Keratinocyte (primary cell): ENCODE data around the gene ZBTB18. TPM values are rescaled to one million over a fixed set of nuclear protein-coding genes. Genes with fewer than 3 reads are reported as not detected.

Source experiments
- DNase-seq: peaks from one replicate; pipeline ENCODE4 v3.0.0-alpha.2; 2011; ENCODE audit warnings: low read depth, missing footprints, low spot score
- FAIRE-seq: peaks from 2 replicates; lab custom pipeline; 2011; peaks lifted over from hg19 to GRCh38; lab: Jason Lieb, UNC
- H2AFZ ChIP-seq: 2 replicates; pipeline ENCODE4 v1.6.0; 2012; ENCODE audit warnings: low read length, control low read depth, inconsistent platforms; ENCODE audit not compliant: control insufficient read depth
- H3K27ac ChIP-seq: 2 replicates; pipeline ENCODE4 v1.5.1; 2011; ENCODE audit warnings: low read length; ENCODE audit not compliant: control insufficient read depth, insufficient read depth
- H3K27me3 ChIP-seq: 3 replicates; pipeline ENCODE4 v1.6.0; 2011; ENCODE audit warnings: low read length; ENCODE audit not compliant: control insufficient read depth, insufficient read depth; ENCODE audit errors: extremely low read depth
- H3K36me3 ChIP-seq, 2 experiments: 2 replicates in 1 of 2; 3 replicates in 1 of 2; pipeline ENCODE4 v1.5.1; 2011; ENCODE audit warnings: low read length in 2 of 2, mild to moderate bottlenecking in 1 of 2; ENCODE audit not compliant: control insufficient read depth in 2 of 2, insufficient read depth in 2 of 2; ENCODE audit errors: extremely low read depth in 1 of 2
- H3K4me1 ChIP-seq: 3 replicates; pipeline ENCODE4 v1.5.1; 2011; ENCODE audit warnings: low read length; ENCODE audit not compliant: control insufficient read depth, insufficient read depth; ENCODE audit errors: extremely low read depth
- H3K4me2 ChIP-seq: 3 replicates; pipeline ENCODE4 v1.6.0; 2011; ENCODE audit warnings: low read depth, low read length; ENCODE audit not compliant: control insufficient read depth, insufficient read depth; ENCODE audit errors: extremely low read depth
- H3K4me3 ChIP-seq, 3 experiments: fragments of 200-600 bp in 1 of 3; sonication (generic) in 1 of 3; 2 replicates in 2 of 3; 3 replicates in 1 of 3; pipeline ENCODE4 v1.5.1; 2011 to 2016; ENCODE audit warnings: low read length in 3 of 3, mild to moderate bottlenecking in 3 of 3, control low read depth in 2 of 3, inconsistent platforms in 1 of 3, low read depth in 1 of 3, mixed read lengths in 1 of 3, mixed run types in 1 of 3, moderate library complexity in 1 of 3; ENCODE audit not compliant: control insufficient read depth in 2 of 3, insufficient read depth in 2 of 3; ENCODE audit errors: extremely low read depth in 1 of 3
- H3K79me2 ChIP-seq: 2 replicates; pipeline ENCODE4 v1.6.0; 2012; ENCODE audit warnings: low read length; ENCODE audit not compliant: control insufficient read depth, insufficient read depth
- H3K9ac ChIP-seq: 3 replicates; pipeline ENCODE4 v1.6.0; 2011; ENCODE audit warnings: low read length; ENCODE audit not compliant: control insufficient read depth, insufficient read depth; ENCODE audit errors: extremely low read depth
- H3K9me1 ChIP-seq: 3 replicates; pipeline ENCODE4 v1.6.0; 2011; ENCODE audit warnings: low read length; ENCODE audit not compliant: control insufficient read depth, insufficient read depth; ENCODE audit errors: extremely low read depth
- H3K9me3 ChIP-seq: 2 replicates; pipeline ENCODE4 v1.5.1; 2012; ENCODE audit warnings: low read depth, low read length; ENCODE audit not compliant: control insufficient read depth
- H4K20me1 ChIP-seq: 3 replicates; pipeline ENCODE4 v1.6.0; 2011; ENCODE audit warnings: low read length; ENCODE audit not compliant: control insufficient read depth, insufficient read depth; ENCODE audit errors: extremely low read depth
- CTCF ChIP-seq, 3 experiments: IDR thresholded peaks in 1 of 3; conservative IDR thresholded peaks in 1 of 3; optimal IDR thresholded peaks in 1 of 3; 2 replicates in 2 of 3; 3 replicates in 1 of 3; pipeline versions ENCODE3 to v1.5.1; 2011; ENCODE audit warnings: low read length in 3 of 3, mild to moderate bottlenecking in 3 of 3, moderate library complexity in 2 of 3, control low read depth in 1 of 3, inconsistent platforms in 1 of 3; ENCODE audit not compliant: insufficient read depth in 2 of 3; ENCODE audit errors: extremely low read depth in 1 of 3
- EZH2 ChIP-seq: IDR thresholded peaks from one replicate; pipeline ENCODE4 v1.6.1; 2012; ENCODE audit warnings: inconsistent platforms, mild to moderate bottlenecking, low read length, moderate library complexity
- dilution Hi-C: fragments of 300-500 bp; cut with MboI; formaldehyde crosslinking; loops from one replicate; pipeline ENCODE4 v1.7.0; 2020; ENCODE audit warnings: low sequenced_read_pairs; ENCODE audit not compliant: extremely low pct_ligation_motif_present
- polyA plus RNA-seq, 5 experiments: library from polyadenylated mRNA; depleted of rRNA in 3 of 5; stranded (reverse) in 3 of 5; stranded (forward) in 1 of 5; unstranded in 1 of 5; fragments of >200 nt; gene quantifications; 1 replicate in 1 of 5; 2 replicates in 3 of 5; 3 replicates in 1 of 5; pipeline versions ENCODE4 v1.2.1 to v1.2.3, GENCODE V29; 2011 to 2012; ENCODE audit warnings: missing spikeins in 2 of 5, low read depth in 1 of 5, low replicate concordance in 1 of 5

ZBTB18 gene
- polyA plus RNA-seq, 1 donor (not counting 4 experiments of a cell fraction or from before 2014, with no cell fraction given), result 5.8 TPM

GRCh38 chr1:244067893-244068292 is 16.8 kb downstream of the ZBTB18 start:
- H3K27me3 ChIP-seq, result no peaks in the 10 kb centered on the region
- H3K9ac ChIP-seq, result no peak overlapping the region
- peaks cover 5% of the 10 kb centered on the region for H3K4me1 ChIP-seq
- FAIRE-seq (no peak), DNase-seq (no peak)
- H4K20me1 ChIP-seq, result no peaks in the 10 kb centered on the region
- H3K27ac ChIP-seq, result no peak overlapping the region
- no peaks in the 10 kb centered on the region for H3K36me3 ChIP-seq
- dilution Hi-C loops, result no loop called here
- H3K9me3 ChIP-seq, result no peaks in the 10 kb centered on the region
- H3K4me2 ChIP-seq, result no peak overlapping the region
- no peaks in the 10 kb centered on the region for H3K9me1 ChIP-seq
- TF ChIP-seq EZH2 (no peak), CTCF (optimal IDR thresholded peaks at IDR 0.05 in 1 of 3, IDR thresholded peaks at IDR 0.05 in 1 of 3, conservative IDR thresholded peaks at IDR 0.05 in 1 of 3; ENCODE audit: extremely low read depth in 1 of 3, insufficient read depth in 2 of 3, low read length in 3 of 3) (no peak)
- no peak overlapping the region for H2AFZ ChIP-seq
- no peak overlapping the region for H3K4me3 ChIP-seq
- H3K79me2 ChIP-seq, result no peaks in the 10 kb centered on the region

- Histone ChIP-seq H3K27me3 (no peaks in the 10 kb centered on the region), H3K36me3 (no peaks in the 10 kb centered on the region), H3K27ac (no peak overlapping the region), H3K9me1 (no peaks in the 10 kb centered on the region), H4K20me1 (no peaks in the 10 kb centered on the region), H3K9me3 (no peaks in the 10 kb centered on the region), H2AFZ (no peak overlapping the region), H3K9ac (no peak overlapping the region), H3K4me3 (no peak overlapping the region), H3K4me2 (no peak overlapping the region), H3K79me2 (no peaks in the 10 kb centered on the region), H3K4me1 (peaks cover 5% of the 10 kb centered on the region)
- no peak for DNase-seq
- TF ChIP-seq EZH2 (no peak), CTCF (optimal IDR thresholded peaks at IDR 0.05 in 1 of 3, IDR thresholded peaks at IDR 0.05 in 1 of 3, conservative IDR thresholded peaks at IDR 0.05 in 1 of 3; ENCODE audit: extremely low read depth in 1 of 3, insufficient read depth in 2 of 3, low read length in 3 of 3) (no peak)
- no peak for FAIRE-seq
- dilution Hi-C loops, result no loop called here
Observed at GRCh38 chr1:244068567-244068966, 17.5 kb downstream of the ZBTB18 start.
